Aorta (tissue), 5 donors: ENCODE results near the gene LAMA3. TPM values are rescaled to one million over a fixed set of nuclear protein-coding genes. Genes with fewer than 3 reads are reported as not detected.
A peak's percentile ranks its signal among the peaks of the same experiment; 100 is the strongest.

ENCODE experiments used
- ATAC-seq: fragments of 200-7000 bp; cut with Tn5 transposase; one replicate; pipeline ENCODE4 v1.9.1; 2022; ENCODE audit warnings: moderate library complexity; ENCODE audit not compliant: low FRiP score
- DNase-seq, 2 donors: peaks; one replicate each; pipeline ENCODE4 v3.0.0-alpha.2; 2020
- H3K27ac ChIP-seq, 2 donors: one replicate each; pipeline ENCODE4 v1.5.1; 2013; ENCODE audit warnings: low read length in 2 of 2, mild to moderate bottlenecking in 2 of 2, moderate library complexity in 2 of 2, control low read depth in 1 of 2, inconsistent platforms in 1 of 2, low read depth in 1 of 2
- H3K27me3 ChIP-seq, 2 donors: one replicate each; pipeline ENCODE4 v1.6.1; 2013; ENCODE audit warnings: control low read depth in 1 of 2, low read length in 1 of 2, mild to moderate bottlenecking in 1 of 2, moderate library complexity in 1 of 2; ENCODE audit not compliant: insufficient read depth in 2 of 2, control insufficient read depth in 1 of 2
- H3K36me3 ChIP-seq, 2 donors: one replicate each; pipeline ENCODE4 v1.6.1; 2013; ENCODE audit warnings: control low read depth in 1 of 2, low read length in 1 of 2, mild to moderate bottlenecking in 1 of 2; ENCODE audit not compliant: insufficient read depth in 2 of 2, control insufficient read depth in 1 of 2
- H3K4me1 ChIP-seq, 2 donors: one replicate each; pipeline ENCODE4 v1.6.1; 2013; ENCODE audit warnings: low read length in 2 of 2, control low read depth in 1 of 2, mild to moderate bottlenecking in 1 of 2, moderate library complexity in 1 of 2; ENCODE audit not compliant: insufficient read depth in 2 of 2, control insufficient read depth in 1 of 2
- H3K4me3 ChIP-seq, 2 donors: one replicate each; pipeline ENCODE4 v1.5.1; 2013; ENCODE audit warnings: low read length in 2 of 2, control low read depth in 1 of 2, mild to moderate bottlenecking in 1 of 2
- H3K9me3 ChIP-seq: one replicate; pipeline ENCODE4 v1.6.1; 2013; ENCODE audit warnings: mild to moderate bottlenecking, low read length; ENCODE audit not compliant: control insufficient read depth
- WGBS, 2 donors: extraction: QIAGEN DNeasy Blood & Tissue Kit; methylation state at CpG; one replicate each; pipeline ENCODE4 v1.1.7; 2013; 5-methylcytosine and 5-hydroxymethylcytosine counted together
- intact Hi-C, 2 donors: fragments of 100-400 bp; cut with DNase I; formaldehyde crosslinking; loops; one replicate each; pipeline versions ENCODE4 v1.14.2 to v1.15.0; 2022
- long read RNA-seq, 2 donors: library from polyadenylated mRNA; unstranded; transcript quantifications; one replicate each; pipeline ENCODE4 v2.0.0, GENCODE V29; 2020 to 2021
- polyA plus RNA-seq, 2 donors: library from polyadenylated mRNA; stranded (reverse); fragments of 200-250 nt; gene quantifications; one replicate each; pipeline ENCODE4 v1.2.3, GENCODE V29; 2013
- total RNA-seq, 2 donors: library from RNA; stranded (reverse); fragmentation: NEBNext Ultra II Directional; extraction: Animal tissue kit (Norgen Biotek cat#: 25700); gene quantifications; one replicate each; pipeline ENCODE4 v1.2.1, GENCODE V29; 2021
- donor health status: healthy with polysubstance abuse.
- donor health status: Bipolar disorder and iron deficiency.
- donor health status: DM: no; HTN: no; CAD: no.
- donor health status: DM: no; HTN: no; CAD: no.
- donor health status: DM: yes; HTN: yes; CAD: no.

The LAMA3 gene
- total RNA-seq = 10 to 100 TPM; 14.2 to 29.0 TPM
- 10 to 100 TPM in 1 of 2 donors, 1 to 10 TPM in 1; 3.4 to 21.0 TPM for polyA plus RNA-seq
- long read RNA-seq, donor 1, partial matches to known transcripts = 3 of 6 reads
- long read RNA-seq, donor 1, other reads (novel, unspliced or antisense) = 2 of 6 reads
- long read RNA-seq, donor 2, partial matches to known transcripts = 10 of 18 reads
- long read RNA-seq, donor 2, other reads (novel, unspliced or antisense) = 8 of 18 reads

GRCh38 chr18:23689031-23689615 lies at the start of gene LAMA3:
Gene LAMA3 (plus strand): TSS chr18:23689453. CDS start chr18:23689684, 231 bp downstream.
- H3K27me3 ChIP-seq = no peaks in the 10 kb centered on the region
- H3K9me3 ChIP-seq = no peaks in the 10 kb centered on the region
- peak within 1 kb of the TSS; percentile 27 to 70 for H3K4me3 ChIP-seq
- intact Hi-C loops = no loop called here
- H3K36me3 ChIP-seq = no peaks in the 10 kb centered on the region
- 1% methylated on average over 35 to 45 of the region's 45 CpGs for WGBS, 2 donors
- ATAC-seq (peak; percentile 88), DNase-seq (peak; percentile 63 to 87)
- no peaks in the 10 kb centered on the region for H3K4me1 ChIP-seq
- no peak within 1 kb of the TSS for H3K27ac ChIP-seq

GRCh38 chr18:23640052-23640451 lies 49.2 kb upstream of the LAMA3 start:
- no peaks in the 10 kb centered on the region for H3K4me1 ChIP-seq
- H3K9me3 ChIP-seq = no peaks in the 10 kb centered on the region
- DNase-seq (no peak), ATAC-seq (no peak)
- H3K27me3 ChIP-seq = no peaks in the 10 kb centered on the region
- no peaks in the 10 kb centered on the region for H3K36me3 ChIP-seq
- 81 to 87% methylated on average over 2 of the region's 2 CpGs for WGBS, 2 donors
- H3K4me3 ChIP-seq = no peak overlapping the region
- no peak overlapping the region for H3K27ac ChIP-seq
- intact Hi-C loops = no loop called here

- Histone ChIP-seq H3K9me3 (no peaks in the 10 kb centered on the region), H3K4me3 (no peak overlapping the region), H3K36me3 (no peaks in the 10 kb centered on the region), H3K4me1 (no peaks in the 10 kb centered on the region), H3K27me3 (no peaks in the 10 kb centered on the region), H3K27ac (no peak overlapping the region)
- WGBS, 2 donors = 86% methylated on average over 11 of the region's 11 CpGs
- ATAC-seq = no peak
- intact Hi-C loops = no loop called here
- no peak for DNase-seq
Observed at GRCh38 chr18:23641143-23641720, 48.0 kb upstream of the LAMA3 start.

GRCh38 chr18:23641937-23642666 lies 47.2 kb upstream of the LAMA3 start:
- Histone ChIP-seq H3K4me1 (no peaks in the 10 kb centered on the region), H3K36me3 (no peaks in the 10 kb centered on the region), H3K27ac (no peak overlapping the region), H3K4me3 (no peak overlapping the region), H3K9me3 (no peaks in the 10 kb centered on the region), H3K27me3 (no peaks in the 10 kb centered on the region)
- WGBS, 2 donors = 88 to 92% methylated on average over 11 of the region's 11 CpGs
- DNase-seq = no peak
- intact Hi-C loops = no loop called here
- no peak for ATAC-seq

- no peak overlapping the region for H3K4me3 ChIP-seq
- H3K36me3 ChIP-seq = no peaks in the 10 kb centered on the region
- no peak overlapping the region for H3K27ac ChIP-seq
- peaks cover 0 to under 1% of the 10 kb centered on the region in 2 donors for H3K27me3 ChIP-seq
- H3K9me3 ChIP-seq = no peaks in the 10 kb centered on the region
- intact Hi-C loops = no loop called here
- WGBS, 2 donors = 39 to 57% methylated on average over 2 of the region's 2 CpGs
- no peaks in the 10 kb centered on the region for H3K4me1 ChIP-seq
- ATAC-seq (no peak), DNase-seq (no peak)
Observed at GRCh38 chr18:23643815-23644490, 45.3 kb upstream of the LAMA3 start.

- WGBS, 2 donors = 82 to 85% methylated on average over 4 of the region's 4 CpGs
- no peak for ATAC-seq
- intact Hi-C loops = no loop called here
Observed at GRCh38 chr18:23645568-23646175, 43.6 kb upstream of the LAMA3 start.

GRCh38 chr18:23646282-23646681 lies 43.0 kb upstream of the LAMA3 start:
- WGBS, 2 donors = 80 to 83% methylated on average over 2 of the region's 2 CpGs
- Histone ChIP-seq H3K27me3 (peaks cover 0 to 2% of the 10 kb centered on the region in 2 donors), H3K36me3 (no peaks in the 10 kb centered on the region), H3K27ac (no peak overlapping the region), H3K9me3 (no peaks in the 10 kb centered on the region), H3K4me1 (no peaks in the 10 kb centered on the region), H3K4me3 (no peak overlapping the region)
- intact Hi-C loops = no loop called here
- DNase-seq (no peak), ATAC-seq (no peak)

More at GRCh38 chr18:23645568-23646175, 43.6 kb upstream of the LAMA3 start:
- Histone ChIP-seq H3K27me3 (peaks cover 0 to 2% of the 10 kb centered on the region in 2 donors), H3K36me3 (no peaks in the 10 kb centered on the region), H3K4me3 (no peak overlapping the region), H3K4me1 (no peaks in the 10 kb centered on the region), H3K9me3 (no peaks in the 10 kb centered on the region), H3K27ac (no peak overlapping the region)
- no peak for DNase-seq

GRCh38 chr18:23648456-23648855 lies 40.8 kb upstream of the LAMA3 start:
- Histone ChIP-seq H3K27ac (no peak overlapping the region), H3K36me3 (no peaks in the 10 kb centered on the region), H3K4me3 (no peak overlapping the region), H3K4me1 (no peaks in the 10 kb centered on the region), H3K27me3 (peaks cover 0 to 2% of the 10 kb centered on the region in 2 donors), H3K9me3 (no peaks in the 10 kb centered on the region)
- no peak for DNase-seq
- 82 to 83% methylated on average over 3 of the region's 3 CpGs for WGBS, 2 donors
- intact Hi-C loops = no loop called here
- ATAC-seq = no peak
